DND-41 (cell line): Measurements from ENCODE around the gene VPS18.

Source experiments
- ATAC-seq: fragments of 200-7000 bp; cut with Tn5 transposase; 3 replicates; pipeline ENCODE4 v1.9.1; 2021; ENCODE audit warnings: low read depth; ENCODE audit not compliant: insufficient read depth
- DNase-seq: peaks from one replicate; pipeline ENCODE4 v3.0.0-alpha.2; 2020
- H2AFZ ChIP-seq: 2 replicates; pipeline ENCODE4 v1.6.0; 2012; ENCODE audit warnings: low read depth, low read length
- H3K27ac ChIP-seq: 2 replicates; pipeline ENCODE4 v1.5.1; 2012; ENCODE audit warnings: low read length, inconsistent platforms
- H3K27me3 ChIP-seq: fragments of 200-600 bp; sonication (generic); 2 replicates; pipeline ENCODE4 v1.6.0; 2012; ENCODE audit warnings: low read length, mild to moderate bottlenecking, inconsistent platforms; ENCODE audit not compliant: insufficient read depth, poor library complexity
- H3K36me3 ChIP-seq: 2 replicates; pipeline ENCODE4 v1.5.1; 2012; ENCODE audit warnings: low read length, inconsistent platforms; ENCODE audit not compliant: insufficient read depth
- H3K4me1 ChIP-seq: 2 replicates; pipeline ENCODE4 v1.5.1; 2012; ENCODE audit warnings: mild to moderate bottlenecking, low read length; ENCODE audit not compliant: insufficient read depth
- H3K4me2 ChIP-seq: 2 replicates; pipeline ENCODE4 v1.6.0; 2012; ENCODE audit warnings: mild to moderate bottlenecking, moderate library complexity, low read length, inconsistent platforms; ENCODE audit not compliant: insufficient read depth
- H3K4me3 ChIP-seq, 2 experiments: fragments of 200-600 bp in 1 of 2; shearing (Covaris generic) in 1 of 2; 2 replicates each; pipeline ENCODE4 v1.5.1; 2012 to 2016; ENCODE audit warnings: inconsistent platforms in 2 of 2, low read length in 2 of 2, mild to moderate bottlenecking in 2 of 2, low read depth in 1 of 2, moderate library complexity in 1 of 2
- H3K79me2 ChIP-seq: 2 replicates; pipeline ENCODE4 v1.6.0; 2012; ENCODE audit warnings: low read length, inconsistent platforms; ENCODE audit not compliant: insufficient read depth
- H3K9ac ChIP-seq: 2 replicates; pipeline ENCODE4 v1.6.0; 2012; ENCODE audit warnings: low read depth, mild to moderate bottlenecking, inconsistent platforms, low read length, moderate library complexity
- H3K9me3 ChIP-seq: 2 replicates; pipeline ENCODE4 v1.5.1; 2012; ENCODE audit warnings: low read length, moderate library complexity, mild to moderate bottlenecking, inconsistent platforms; ENCODE audit not compliant: insufficient read depth, severe bottlenecking
- H4K20me1 ChIP-seq: 2 replicates; pipeline ENCODE4 v1.6.0; 2012; ENCODE audit warnings: low read length; ENCODE audit not compliant: insufficient read depth
- EZH2 ChIP-seq: IDR thresholded peaks from 3 replicates; pipeline ENCODE4 v1.6.1; 2012; ENCODE audit warnings: borderline replicate concordance, low read depth, mild to moderate bottlenecking, moderate library complexity, low read length, inconsistent platforms; ENCODE audit not compliant: severe bottlenecking
- TF ChIP-seq, protein P1 (sequence below): IDR thresholded peaks from 2 replicates; pipeline ENCODE4 v1.5.1; 2012; ENCODE audit warnings: borderline replicate concordance, low read length, moderate library complexity, mild to moderate bottlenecking; ENCODE audit not compliant: poor library complexity, severe bottlenecking; ENCODE audit errors: extremely low read depth

Gene VPS18

DNA sequence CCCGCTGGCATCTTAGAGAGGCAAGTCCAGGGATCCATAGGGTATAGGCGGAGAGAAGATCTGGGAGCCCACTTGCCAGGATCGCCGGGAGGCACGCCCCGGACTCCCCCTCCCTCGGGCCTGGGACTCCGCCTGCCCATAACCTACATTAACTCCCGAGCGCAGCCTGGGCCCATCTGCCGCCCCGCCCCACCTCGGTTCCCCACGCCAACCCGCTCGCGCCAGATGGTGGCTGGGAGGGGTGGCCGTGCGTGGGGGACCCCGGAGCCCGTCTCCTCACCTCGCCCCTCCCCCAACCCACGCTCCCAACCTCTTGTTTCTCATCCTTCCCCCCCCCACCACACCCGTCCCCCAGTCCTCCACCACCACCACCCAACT is 33.2 kb downstream of the VPS18 start:
- H3K27ac ChIP-seq: no peak overlapping the region
- no peaks in the 10 kb centered on the region for H3K9me3 ChIP-seq
- TF ChIP-seq, protein P1, sequence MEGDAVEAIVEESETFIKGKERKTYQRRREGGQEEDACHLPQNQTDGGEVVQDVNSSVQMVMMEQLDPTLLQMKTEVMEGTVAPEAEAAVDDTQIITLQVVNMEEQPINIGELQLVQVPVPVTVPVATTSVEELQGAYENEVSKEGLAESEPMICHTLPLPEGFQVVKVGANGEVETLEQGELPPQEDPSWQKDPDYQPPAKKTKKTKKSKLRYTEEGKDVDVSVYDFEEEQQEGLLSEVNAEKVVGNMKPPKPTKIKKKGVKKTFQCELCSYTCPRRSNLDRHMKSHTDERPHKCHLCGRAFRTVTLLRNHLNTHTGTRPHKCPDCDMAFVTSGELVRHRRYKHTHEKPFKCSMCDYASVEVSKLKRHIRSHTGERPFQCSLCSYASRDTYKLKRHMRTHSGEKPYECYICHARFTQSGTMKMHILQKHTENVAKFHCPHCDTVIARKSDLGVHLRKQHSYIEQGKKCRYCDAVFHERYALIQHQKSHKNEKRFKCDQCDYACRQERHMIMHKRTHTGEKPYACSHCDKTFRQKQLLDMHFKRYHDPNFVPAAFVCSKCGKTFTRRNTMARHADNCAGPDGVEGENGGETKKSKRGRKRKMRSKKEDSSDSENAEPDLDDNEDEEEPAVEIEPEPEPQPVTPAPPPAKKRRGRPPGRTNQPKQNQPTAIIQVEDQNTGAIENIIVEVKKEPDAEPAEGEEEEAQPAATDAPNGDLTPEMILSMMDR: no peak
- TF ChIP-seq EZH2: no peak
- peaks cover 48% of the 10 kb centered on the region for H3K4me1 ChIP-seq
- peak overlapping the region; percentile 6; the same call in 1 of the 2 replicates for H3K9ac ChIP-seq
- H3K4me3 ChIP-seq: peak overlapping the region in 1 of 2 experiments; percentile 41; a peak in 2 of 4 replicates
- ATAC-seq (peak; percentile 28), DNase-seq (no peak)
- no peak overlapping the region for H2AFZ ChIP-seq
- H3K4me2 ChIP-seq: peak overlapping the region; percentile 62
- H3K79me2 ChIP-seq: no peaks in the 10 kb centered on the region
- H3K36me3 ChIP-seq: no peaks in the 10 kb centered on the region
- H3K27me3 ChIP-seq: peaks cover 77% of the 10 kb centered on the region
- peaks cover 55% of the 10 kb centered on the region for H4K20me1 ChIP-seq

DNA sequence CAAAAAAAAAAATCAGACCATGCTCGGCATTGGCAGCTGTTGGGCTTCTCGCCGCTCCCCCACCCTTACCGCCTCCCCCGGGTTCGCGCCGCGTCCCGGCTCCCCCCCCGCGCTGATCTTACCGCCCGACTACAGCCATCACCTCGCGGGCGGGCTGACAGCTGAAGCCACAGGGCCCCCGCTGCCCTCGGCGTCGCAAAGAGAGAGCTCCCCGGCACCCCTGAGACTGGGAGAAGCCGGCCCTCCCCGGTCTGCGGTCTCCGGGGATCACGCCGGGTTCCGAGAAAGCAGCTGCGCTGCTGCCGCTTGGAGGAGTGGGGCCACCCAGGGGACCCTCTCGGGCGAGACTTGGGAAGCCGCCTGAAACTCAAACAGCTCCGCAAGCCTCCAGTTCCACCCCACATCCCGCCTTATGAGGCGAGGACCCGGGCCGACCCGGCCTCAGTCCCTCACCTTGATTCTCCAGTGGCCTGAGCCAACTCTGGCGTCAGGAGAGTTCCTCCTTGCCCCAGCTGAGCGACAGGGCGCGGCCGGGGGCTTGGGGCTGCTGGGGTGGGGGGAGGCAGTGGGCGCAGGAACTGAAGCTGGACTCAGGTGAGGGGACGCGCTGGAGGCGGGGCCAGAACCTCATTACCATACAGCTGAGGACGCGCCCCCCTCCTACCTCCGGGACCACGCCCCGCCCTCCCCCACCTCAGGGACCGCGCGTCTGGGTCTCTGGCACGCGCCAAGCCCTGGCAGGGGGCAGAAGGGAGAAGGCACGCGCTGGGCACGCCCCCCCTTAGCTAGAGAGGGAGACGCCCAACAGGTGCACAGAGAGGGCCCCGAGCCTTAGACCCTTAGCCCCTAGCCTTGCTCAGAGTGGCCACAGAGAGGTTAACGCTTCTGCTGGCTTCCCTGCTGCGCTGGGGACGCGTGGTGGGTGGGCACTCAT is 33.9 kb downstream of the VPS18 start:
- H3K4me1 ChIP-seq: peaks cover 48% of the 10 kb centered on the region
- peak overlapping the region; percentile 62 for H3K4me2 ChIP-seq

GRCh38 chr15:40928821-40929659 is 34.8 kb downstream of the VPS18 start, which contains the start of gene DLL4:
Gene DLL4, plus strand, starts transcription at chr15:40929340. Its CDS starts 329 bp downstream, at chr15:40929669.
- Histone ChIP-seq H3K9me3 (no peaks in the 10 kb centered on the region), H3K36me3 (no peaks in the 10 kb centered on the region), H3K4me3 (no peak within 1 kb of the TSS; a peak in 1 of 4 replicates), H3K27ac (no peak within 1 kb of the TSS), H3K27me3 (peaks cover 62% of the 10 kb centered on the region), H3K9ac (no peak within 1 kb of the TSS), H4K20me1 (peaks cover 46% of the 10 kb centered on the region), H3K4me1 (peaks cover 48% of the 10 kb centered on the region), H3K4me2 (peak within 1 kb of the TSS; percentile 62), H3K79me2 (no peaks in the 10 kb centered on the region), H2AFZ (no peak within 1 kb of the TSS)
- peak; percentile 34 for TF ChIP-seq EZH2
- TF ChIP-seq, protein P1: no peak
- DNase-seq (no peak), ATAC-seq (no peak)

More for the DNA sequence above, 33.9 kb downstream of the VPS18 start:
- DNase-seq (peak; percentile 82), ATAC-seq (peak; percentile 78)
- Histone ChIP-seq H3K27ac (no peak overlapping the region), H3K79me2 (no peaks in the 10 kb centered on the region), H3K4me3 (peak overlapping the region in 1 of 2 experiments; percentile 36; a peak in 1 of 4 replicates), H3K27me3 (peaks cover 71% of the 10 kb centered on the region), H4K20me1 (peaks cover 55% of the 10 kb centered on the region), H3K9me3 (no peaks in the 10 kb centered on the region), H3K36me3 (no peaks in the 10 kb centered on the region), H2AFZ (no peak overlapping the region), H3K9ac (peak overlapping the region; percentile 6; the same call in 1 of the 2 replicates)
- no peak for TF ChIP-seq EZH2
- TF ChIP-seq, protein P1: no peak
